Neural cell (in vitro differentiated cells): ENCODE measurements around the gene CARD14. TPM values are rescaled to one million over a fixed set of nuclear protein-coding genes. Genes with fewer than 3 reads are reported as not detected.

ENCODE experiments used
- H2AFZ ChIP-seq: fragments of 200-600, 300-800 bp; sonication (generic), shearing (Covaris generic); 2 replicates; pipeline ENCODE4 v1.6.0; 2014; ENCODE audit warnings: low read depth, mild to moderate bottlenecking, antibody characterized with exemption, low read length, moderate library complexity
- H3F3A ChIP-seq: fragments of 200-600 bp; shearing (Covaris generic); 2 replicates; pipeline ENCODE4 v1.6.1; 2016; ENCODE audit warnings: mild to moderate bottlenecking, moderate library complexity, mixed read lengths, antibody characterized with exemption, low read length; ENCODE audit not compliant: insufficient read depth, poor library complexity, severe bottlenecking
- H3K27ac ChIP-seq: fragments of 200-600, 300-800 bp; sonication (generic), shearing (Covaris generic); 2 replicates; pipeline ENCODE4 v1.5.1; 2014; ENCODE audit warnings: mild to moderate bottlenecking, low read length, moderate library complexity
- H3K27me3 ChIP-seq: fragments of 300-800, 200-600 bp; sonication (generic), shearing (Covaris generic); 2 replicates; pipeline ENCODE4 v1.6.0; 2014; ENCODE audit warnings: mild to moderate bottlenecking, low read depth, low read length, moderate library complexity; ENCODE audit not compliant: insufficient read depth
- H3K36me3 ChIP-seq: fragments of 300-800, 200-600 bp; sonication (generic), shearing (Covaris generic); 2 replicates; pipeline ENCODE4 v1.5.1; 2014; ENCODE audit warnings: mild to moderate bottlenecking, antibody characterized with exemption, low read length, moderate library complexity; ENCODE audit not compliant: insufficient read depth
- H3K4me2 ChIP-seq: fragments of 300-800, 200-600 bp; sonication (generic), shearing (Covaris generic); 2 replicates; pipeline ENCODE4 v1.6.0; 2014; ENCODE audit warnings: mild to moderate bottlenecking, low read length
- H3K4me3 ChIP-seq: fragments of 300-800, 200-600 bp; sonication (generic), shearing (Covaris generic); 2 replicates; pipeline ENCODE4 v1.5.1; 2014; ENCODE audit warnings: mild to moderate bottlenecking, low read length, moderate library complexity
- H3K79me2 ChIP-seq: fragments of 200-600 bp; shearing (Covaris generic); replicated peaks from 2 replicates; pipeline ENCODE4 v1.6.0; 2014; ENCODE audit warnings: mild to moderate bottlenecking, low read length, moderate library complexity; ENCODE audit not compliant: insufficient read depth
- H3K9ac ChIP-seq: fragments of 300-800, 200-600 bp; sonication (generic), shearing (Covaris generic); 2 replicates; pipeline ENCODE4 v1.6.1; 2016; ENCODE audit warnings: mild to moderate bottlenecking, low read length, mixed read lengths
- H3K9me2 ChIP-seq: fragments of 200-600 bp; shearing (Covaris generic); 2 replicates; pipeline ENCODE4 v1.6.1; 2016; ENCODE audit warnings: mild to moderate bottlenecking, low read length, mixed read lengths; ENCODE audit not compliant: insufficient read depth
- H3K9me3 ChIP-seq: fragments of 200-600, 300-800 bp; sonication (generic), shearing (Covaris generic); 2 replicates; pipeline ENCODE4 v1.6.1; 2016; ENCODE audit warnings: mild to moderate bottlenecking, mixed run types, low read length, moderate library complexity, mixed read lengths
- H4K20me1 ChIP-seq: fragments of 200-600 bp; shearing (Covaris generic); 2 replicates; pipeline ENCODE4 v1.6.1; 2016; ENCODE audit warnings: mild to moderate bottlenecking, mixed run types; ENCODE audit not compliant: insufficient read depth
- CTCF ChIP-seq: fragments of 450-650 bp; IDR thresholded peaks from 2 replicates; pipeline ENCODE4 v1.5.1; 2014; ENCODE audit warnings: antibody characterized with exemption, mild to moderate bottlenecking, moderate library complexity; ENCODE audit not compliant: poor library complexity, severe bottlenecking
- EP300 ChIP-seq: fragments of 450-650 bp; conservative IDR thresholded peaks from 2 replicates; pipeline ENCODE4 v1.6.1; 2014; ENCODE audit warnings: antibody characterized with exemption, mild to moderate bottlenecking, moderate library complexity; ENCODE audit not compliant: poor library complexity, severe bottlenecking
- EZH2 ChIP-seq: fragments of 200-600, 300-800 bp; shearing (Covaris generic), sonication (generic); IDR thresholded peaks from 2 replicates; pipeline ENCODE4 v1.6.1; 2014; ENCODE audit warnings: antibody characterized with exemption, low read length, borderline replicate concordance, mild to moderate bottlenecking; ENCODE audit not compliant: insufficient read depth, poor library complexity, severe bottlenecking
- MXI1 ChIP-seq: fragments of 450-650 bp; conservative IDR thresholded peaks from 2 replicates; pipeline ENCODE4 v1.6.1; 2014; ENCODE audit warnings: antibody characterized with exemption, mild to moderate bottlenecking; ENCODE audit not compliant: poor library complexity, severe bottlenecking
- POLR2AphosphoS5 ChIP-seq: IDR thresholded peaks from 2 replicates; pipeline ENCODE4 v1.6.1; 2012
- RAD21 ChIP-seq: fragments of 450-650 bp; conservative IDR thresholded peaks from 2 replicates; pipeline ENCODE4 v1.6.1; 2014; ENCODE audit warnings: antibody characterized with exemption, mild to moderate bottlenecking, moderate library complexity
- REST ChIP-seq: IDR thresholded peaks from 2 replicates; pipeline ENCODE4 v1.6.1; 2012; ENCODE audit warnings: borderline replicate concordance
- SMC3 ChIP-seq: fragments of 450-650 bp; conservative IDR thresholded peaks from 2 replicates; pipeline ENCODE4 v1.6.1; 2014; ENCODE audit warnings: antibody characterized with exemption, mild to moderate bottlenecking, moderate library complexity; ENCODE audit not compliant: poor library complexity
- TAF1 ChIP-seq: IDR thresholded peaks from 2 replicates; pipeline ENCODE4 v1.6.1; 2012; ENCODE audit warnings: low read depth
- polyA plus RNA-seq: library from polyadenylated mRNA; depleted of rRNA; stranded (reverse); fragments of >200 nt; gene quantifications from 2 replicates; pipeline ENCODE4 v1.2.3, GENCODE V29; 2014

Gene CARD14
- polyA plus RNA-seq, 1 donor from 2014 or later, result 0.12 TPM

- H3K27me3 ChIP-seq, result no peaks in the 10 kb centered on the region
- H4K20me1 ChIP-seq, result no peaks in the 10 kb centered on the region
- no peak overlapping the region for H3K9ac ChIP-seq
- H3K27ac ChIP-seq, result no peak overlapping the region
- no peak overlapping the region for H3K4me3 ChIP-seq
- TF ChIP-seq TAF1 (no peak), EZH2 (no peak), EP300 (no peak), POLR2AphosphoS5 (no peak), SMC3 (no peak), RAD21 (no peak), REST (no peak)
- no peak overlapping the region for H3K4me2 ChIP-seq
- H3K36me3 ChIP-seq, result no peaks in the 10 kb centered on the region
- H3K9me3 ChIP-seq, result no peaks in the 10 kb centered on the region
- H3F3A ChIP-seq, result no peaks in the 10 kb centered on the region
- no peak overlapping the region for H2AFZ ChIP-seq
- H3K79me2 ChIP-seq, result no peaks in the 10 kb centered on the region
- H3K9me2 ChIP-seq, result no peaks in the 10 kb centered on the region
These were observed 43.3 kb downstream of the CARD14 start for GRCh38 chr17:80212962-80213642.

- no peak overlapping the region for H3K4me2 ChIP-seq
- H3K27ac ChIP-seq, result no peak overlapping the region
- no peak for TF ChIP-seq EP300
- TF ChIP-seq REST, result no peak
- no peak for TF ChIP-seq SMC3
- TF ChIP-seq TAF1, result no peak
- TF ChIP-seq RAD21, result no peak
- TF ChIP-seq MXI1, result no peak
- TF ChIP-seq POLR2AphosphoS5, result no peak
- TF ChIP-seq CTCF, result no peak
- no peak for TF ChIP-seq EZH2
- H3K4me3 ChIP-seq, result no peak overlapping the region
- H3K79me2 ChIP-seq, result no peaks in the 10 kb centered on the region
- H3F3A ChIP-seq, result no peaks in the 10 kb centered on the region
- no peaks in the 10 kb centered on the region for H4K20me1 ChIP-seq
- no peaks in the 10 kb centered on the region for H3K9me3 ChIP-seq
- no peaks in the 10 kb centered on the region for H3K27me3 ChIP-seq
- H3K9me2 ChIP-seq, result no peaks in the 10 kb centered on the region
- H3K36me3 ChIP-seq, result no peaks in the 10 kb centered on the region
- H3K9ac ChIP-seq, result no peak overlapping the region
- no peak overlapping the region for H2AFZ ChIP-seq
These were observed 43.8 kb downstream of the CARD14 start for GRCh38 chr17:80213643-80213975.
